Measurements from ENCODE around the gene TXNDC16.

The TXNDC16 gene

DNA sequence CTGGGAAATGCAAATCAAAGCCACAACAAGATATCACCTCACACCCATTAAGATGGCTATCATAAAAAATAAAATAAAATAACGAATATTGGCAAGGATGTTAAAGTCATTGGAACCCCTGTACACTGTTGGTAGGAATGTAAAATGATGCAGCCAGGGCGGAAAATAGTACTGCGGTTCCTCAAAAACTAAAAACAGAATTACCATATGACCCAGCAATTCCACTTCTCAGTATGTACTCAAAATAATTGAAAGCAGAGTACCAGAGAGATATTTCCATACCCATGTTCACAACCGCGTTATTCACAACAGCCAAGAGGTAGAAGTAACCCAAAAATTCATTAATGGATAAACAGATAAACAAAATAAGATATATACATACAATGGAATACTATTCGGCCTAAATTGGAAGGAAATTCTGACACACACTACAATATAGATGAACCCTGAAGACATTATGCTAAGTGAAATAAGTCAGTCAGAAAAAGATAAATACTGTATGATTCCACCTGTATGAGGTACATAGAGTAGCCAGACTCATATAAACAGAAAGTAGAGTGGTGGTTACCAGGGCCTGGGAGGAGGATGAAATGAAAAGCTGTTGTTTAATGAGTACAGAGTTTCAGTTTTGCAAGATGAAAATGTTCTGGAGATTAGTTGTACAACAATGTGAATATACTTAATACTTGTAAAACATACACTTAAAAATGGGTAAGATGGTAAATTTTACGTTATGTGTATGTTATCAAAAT, 84.6 kb downstream of the TXNDC16 start:
- DNase-seq, result no peak
- H3K4me3 ChIP-seq (ENCODE audit: low read depth, low read length), result no peak overlapping the region
- no peaks in the 10 kb centered on the region for H3K27me3 ChIP-seq
- H3K4me1 ChIP-seq, result peaks cover 7% of the 10 kb centered on the region
- TF ChIP-seq, protein P1, sequence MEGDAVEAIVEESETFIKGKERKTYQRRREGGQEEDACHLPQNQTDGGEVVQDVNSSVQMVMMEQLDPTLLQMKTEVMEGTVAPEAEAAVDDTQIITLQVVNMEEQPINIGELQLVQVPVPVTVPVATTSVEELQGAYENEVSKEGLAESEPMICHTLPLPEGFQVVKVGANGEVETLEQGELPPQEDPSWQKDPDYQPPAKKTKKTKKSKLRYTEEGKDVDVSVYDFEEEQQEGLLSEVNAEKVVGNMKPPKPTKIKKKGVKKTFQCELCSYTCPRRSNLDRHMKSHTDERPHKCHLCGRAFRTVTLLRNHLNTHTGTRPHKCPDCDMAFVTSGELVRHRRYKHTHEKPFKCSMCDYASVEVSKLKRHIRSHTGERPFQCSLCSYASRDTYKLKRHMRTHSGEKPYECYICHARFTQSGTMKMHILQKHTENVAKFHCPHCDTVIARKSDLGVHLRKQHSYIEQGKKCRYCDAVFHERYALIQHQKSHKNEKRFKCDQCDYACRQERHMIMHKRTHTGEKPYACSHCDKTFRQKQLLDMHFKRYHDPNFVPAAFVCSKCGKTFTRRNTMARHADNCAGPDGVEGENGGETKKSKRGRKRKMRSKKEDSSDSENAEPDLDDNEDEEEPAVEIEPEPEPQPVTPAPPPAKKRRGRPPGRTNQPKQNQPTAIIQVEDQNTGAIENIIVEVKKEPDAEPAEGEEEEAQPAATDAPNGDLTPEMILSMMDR (IDR thresholded peaks at IDR 0.05; ENCODE audit: low read depth, low read length), result no peak
- H3K36me3 ChIP-seq, result peaks cover 1% of the 10 kb centered on the region
- H3K9me3 ChIP-seq, result no peaks in the 10 kb centered on the region

DNA sequence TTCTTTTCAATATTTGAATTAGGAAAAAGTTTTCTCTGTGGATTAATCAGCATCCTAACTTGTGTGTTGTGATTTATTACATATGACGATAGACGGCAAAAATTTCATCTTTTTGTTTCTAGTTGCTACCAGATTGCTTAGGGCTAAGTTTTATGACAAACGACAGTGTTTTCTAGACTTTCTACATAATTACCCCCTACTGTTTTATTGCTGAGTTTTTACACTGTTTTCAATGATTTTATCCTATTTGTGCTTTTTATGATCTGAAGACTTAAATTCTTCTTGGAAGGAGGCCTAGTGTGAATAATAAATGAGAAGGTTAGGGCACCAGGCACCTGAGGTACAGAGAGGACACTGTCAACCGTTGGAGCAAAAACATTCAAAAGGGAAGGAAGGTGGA, 88.1 kb downstream of the TXNDC16 start:
- no peaks in the 10 kb centered on the region for H3K27me3 ChIP-seq
- no peak overlapping the region for H3K4me3 ChIP-seq (ENCODE audit: low read depth, low read length)
- H3K9me3 ChIP-seq, result no peaks in the 10 kb centered on the region
- no peak for DNase-seq
- peaks cover 4% of the 10 kb centered on the region for H3K36me3 ChIP-seq
- H3K4me1 ChIP-seq, result no peaks in the 10 kb centered on the region
- TF ChIP-seq, protein P1 (IDR thresholded peaks at IDR 0.05; ENCODE audit: low read depth, low read length), result no peak

DNA sequence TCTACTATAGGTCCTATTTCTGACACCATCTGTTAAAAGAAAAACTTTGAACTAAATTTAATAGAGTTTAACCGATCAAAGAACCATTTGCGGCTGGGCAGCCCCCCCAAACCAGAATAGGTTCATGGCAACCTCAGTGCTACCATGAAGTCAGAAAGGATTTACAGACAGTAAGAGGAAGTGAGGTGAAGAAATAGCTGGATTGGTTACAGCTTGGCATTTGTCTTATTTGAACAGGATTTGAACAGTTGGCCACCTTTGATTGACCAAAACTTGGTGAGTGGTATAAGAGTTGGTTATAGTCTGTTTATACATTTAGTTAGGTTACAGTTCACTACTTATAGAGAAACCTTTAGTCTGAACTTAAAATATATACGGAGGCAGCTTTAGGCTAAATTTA, 88.9 kb downstream of the TXNDC16 start:
- H3K9me3 ChIP-seq, result no peaks in the 10 kb centered on the region

DNA sequence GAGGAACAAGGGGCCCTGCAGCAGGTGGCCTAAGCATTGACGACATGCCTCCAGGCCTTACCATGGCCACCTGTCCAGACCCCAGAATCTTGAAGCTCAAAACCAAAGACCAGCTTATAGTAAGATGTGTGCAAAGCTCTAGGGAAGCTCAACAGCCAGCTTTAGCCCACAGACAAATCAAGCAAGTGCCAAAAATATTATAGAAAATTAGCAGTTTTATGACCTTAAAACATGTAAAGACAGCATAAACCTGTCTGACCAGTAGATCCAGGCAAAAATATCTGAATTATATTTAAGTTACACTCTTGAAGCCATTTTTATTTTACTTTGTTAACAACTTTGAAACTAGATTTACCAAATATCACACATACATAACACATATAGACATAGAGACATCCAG, 90.6 kb downstream of the TXNDC16 start:
- TF ChIP-seq, protein P1 (IDR thresholded peaks at IDR 0.05; ENCODE audit: low read depth, low read length), result no peak
- H3K4me1 ChIP-seq, result no peaks in the 10 kb centered on the region; the same call in 1 of the 2 replicates
- peaks cover 4% of the 10 kb centered on the region for H3K36me3 ChIP-seq
- H3K27me3 ChIP-seq, result no peaks in the 10 kb centered on the region
- no peak overlapping the region for H3K4me3 ChIP-seq (ENCODE audit: low read depth, low read length)
- no peaks in the 10 kb centered on the region for H3K9me3 ChIP-seq
- DNase-seq, result no peak

More for the DNA sequence above, 88.9 kb downstream of the TXNDC16 start:
- DNase-seq, result no peak
- Histone ChIP-seq H3K4me3 (ENCODE audit: low read depth, low read length) (no peak overlapping the region), H3K36me3 (peaks cover 4% of the 10 kb centered on the region), H3K27me3 (no peaks in the 10 kb centered on the region), H3K4me1 (no peaks in the 10 kb centered on the region)
- TF ChIP-seq, protein P1 (IDR thresholded peaks at IDR 0.05; ENCODE audit: low read depth, low read length), result no peak

DNA sequence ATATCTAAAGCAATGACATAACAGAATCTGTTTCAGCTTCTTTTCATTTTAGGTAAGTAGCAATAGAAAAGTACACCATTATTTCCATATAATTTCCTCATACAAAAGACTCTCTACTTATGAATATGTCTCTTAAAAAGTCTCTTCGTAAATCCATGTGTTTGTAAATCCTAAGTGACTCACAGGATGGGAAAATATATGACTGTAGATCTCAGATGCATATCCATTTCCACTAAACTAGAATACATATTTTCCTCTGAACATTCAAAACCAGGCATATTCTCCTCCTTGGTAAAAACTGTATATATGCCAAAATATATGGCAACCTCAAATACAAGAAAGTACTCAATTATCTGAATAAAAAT, 93.6 kb downstream of the TXNDC16 start:
- Histone ChIP-seq H3K27me3 (no peaks in the 10 kb centered on the region), H3K9me3 (no peaks in the 10 kb centered on the region), H3K4me1 (no peaks in the 10 kb centered on the region; the same call in 1 of the 2 replicates), H3K36me3 (peaks cover 10% of the 10 kb centered on the region), H3K4me3 (ENCODE audit: low read depth, low read length) (no peak overlapping the region)
- no peak for DNase-seq
- TF ChIP-seq, protein P1 (IDR thresholded peaks at IDR 0.05; ENCODE audit: low read depth, low read length), result no peak

DNA sequence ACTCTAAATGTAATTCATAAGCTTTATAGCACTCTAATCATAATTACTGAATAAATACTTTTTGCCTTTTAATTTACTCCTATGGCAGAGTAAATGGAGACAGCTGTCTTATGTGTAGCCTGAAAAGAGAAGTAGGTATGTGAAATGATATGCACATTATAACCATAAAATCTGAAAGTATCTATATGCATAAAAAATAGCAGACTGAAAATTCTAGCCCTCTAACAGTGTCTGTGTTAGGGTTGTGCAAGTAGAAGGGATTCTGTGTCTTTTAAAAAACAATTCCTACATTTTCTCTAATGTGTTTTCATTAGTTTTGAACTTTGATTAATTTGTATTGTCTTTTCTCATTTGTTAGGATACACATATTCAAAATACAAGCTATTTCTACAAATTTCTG, 94.9 kb downstream of the TXNDC16 start:
- Histone ChIP-seq H3K4me3 (ENCODE audit: low read depth, low read length) (no peak overlapping the region), H3K4me1 (no peaks in the 10 kb centered on the region; the same call in 1 of the 2 replicates), H3K27me3 (no peaks in the 10 kb centered on the region), H3K36me3 (peaks cover 6% of the 10 kb centered on the region), H3K9me3 (no peaks in the 10 kb centered on the region)
- TF ChIP-seq, protein P1 (IDR thresholded peaks at IDR 0.05; ENCODE audit: low read depth, low read length), result no peak
- DNase-seq, result no peak
